ENCODE measurements around the gene MARK1. TPM values are rescaled to one million over a fixed set of nuclear protein-coding genes. Genes with fewer than 3 reads are reported as not detected.

Gene MARK1
- total RNA-seq, 1 experiment from 2014 or later: 13.9 TPM

DNA sequence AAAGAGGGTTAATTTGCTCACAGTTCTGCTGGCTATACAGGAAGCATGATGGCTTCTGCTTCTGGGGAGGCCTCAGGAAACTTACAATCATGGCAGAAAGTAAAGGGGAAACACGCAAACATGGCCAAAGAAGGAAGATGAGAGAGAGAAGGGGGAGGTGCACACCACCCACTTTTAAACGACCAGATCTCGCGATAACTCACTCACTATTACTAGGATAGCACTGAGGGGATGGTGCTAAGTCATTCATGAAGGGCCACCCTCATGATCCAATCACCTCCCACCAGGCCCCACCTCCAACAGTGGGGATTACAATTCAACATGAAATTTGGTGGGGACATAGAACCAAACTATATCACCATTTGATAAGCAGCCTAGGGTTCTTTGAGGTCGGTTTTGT, 159.9 kb downstream of the MARK1 start (continued):
- TF ChIP-seq E2F5 (CRISPR knock-in tag; IDR thresholded peaks at IDR 0.05): no peak
- TF ChIP-seq CBFB (CRISPR knock-in tag; IDR thresholded peaks at IDR 0.05; ENCODE audit: low read depth): no peak
- TF ChIP-seq ZNF281 (CRISPR knock-in tag; IDR thresholded peaks at IDR 0.05): no peak
- TF ChIP-seq FOXJ3 (CRISPR knock-in tag; IDR thresholded peaks at IDR 0.05; ENCODE audit: borderline replicate concordance): no peak
- no peak for TF ChIP-seq ELF4 (CRISPR knock-in tag; IDR thresholded peaks at IDR 0.05; ENCODE audit: low read depth)
- no peak for TF ChIP-seq JAZF1 (CRISPR knock-in tag; IDR thresholded peaks at IDR 0.05)

GRCh38 chr1:220689666-220690065, 161.7 kb downstream of the MARK1 start:
- Mint-ChIP-seq H3K36me3 (no peaks in the 10 kb centered on the region), H3K4me1 (peaks cover 15% of the 10 kb centered on the region), H3K9me3 (no peaks in the 10 kb centered on the region), H3K27me3 (ENCODE audit: low read depth) (peaks cover 28% of the 10 kb centered on the region), H3K4me3 (peak overlapping the region; percentile 93), H3K27ac (no peak overlapping the region)
- no peak for DNase-seq (ENCODE audit: low spot score)
- no peak for ATAC-seq
- ChIA-PET CTCF (interaction anchor here (0.9 to 1.3 kb wide), 3 partner anchors 44 to 87 kb away, joined by 3 to 11 read pairs (median 4); partner anchors contain the start of gene MTARC2), POLR2A (no interaction called here)
- TF ChIP-seq IRF2 (CRISPR knock-in tag; IDR thresholded peaks at IDR 0.05; ENCODE audit: borderline replicate concordance, low read depth) (no peak), ARID4B (CRISPR knock-in tag; IDR thresholded peaks at IDR 0.05; ENCODE audit: borderline replicate concordance) (no peak), CREM (CRISPR knock-in tag; IDR thresholded peaks at IDR 0.05) (no peak), ZNF416 (CRISPR knock-in tag; IDR thresholded peaks at IDR 0.05) (no peak), FOXP1 (CRISPR knock-in tag; IDR thresholded peaks at IDR 0.05; ENCODE audit: borderline replicate concordance) (no peak)
- TF ChIP-seq, protein P1, sequence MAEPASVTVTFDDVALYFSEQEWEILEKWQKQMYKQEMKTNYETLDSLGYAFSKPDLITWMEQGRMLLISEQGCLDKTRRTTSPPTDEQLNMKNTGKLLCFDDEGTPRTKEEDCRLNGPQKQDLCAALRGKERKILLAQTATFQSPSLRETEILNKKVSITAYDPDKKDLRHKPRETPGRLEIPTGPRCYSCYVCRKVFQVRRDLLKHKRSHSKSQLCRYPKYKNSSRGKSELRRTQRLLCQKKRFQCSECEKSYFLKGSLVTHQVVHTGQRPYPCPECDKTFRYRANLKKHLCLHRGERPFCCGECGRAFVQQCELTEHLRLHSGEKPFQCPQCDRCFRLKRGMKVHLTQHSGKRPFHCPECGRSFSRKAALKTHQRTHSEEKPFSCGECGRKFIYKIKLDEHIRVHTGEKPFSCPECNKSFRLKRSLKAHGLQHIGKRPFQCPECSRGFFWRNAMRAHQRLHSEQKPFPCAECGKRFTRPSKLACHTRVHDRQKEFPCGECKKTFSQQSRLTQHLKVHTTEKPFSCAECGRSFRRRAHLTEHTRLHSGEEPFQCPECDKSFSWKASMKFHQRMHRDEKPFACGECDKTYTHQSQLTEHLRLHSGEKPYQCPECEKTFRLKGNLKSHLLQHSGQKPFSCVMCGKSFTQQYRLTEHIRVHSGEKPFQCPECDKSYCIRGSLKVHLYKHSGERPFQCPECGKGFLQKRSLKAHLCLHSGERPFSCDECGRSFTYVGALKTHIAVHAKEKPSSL (CRISPR knock-in tag; conservative IDR thresholded peaks at IDR 0.05): no peak
- TF ChIP-seq, protein P2, sequence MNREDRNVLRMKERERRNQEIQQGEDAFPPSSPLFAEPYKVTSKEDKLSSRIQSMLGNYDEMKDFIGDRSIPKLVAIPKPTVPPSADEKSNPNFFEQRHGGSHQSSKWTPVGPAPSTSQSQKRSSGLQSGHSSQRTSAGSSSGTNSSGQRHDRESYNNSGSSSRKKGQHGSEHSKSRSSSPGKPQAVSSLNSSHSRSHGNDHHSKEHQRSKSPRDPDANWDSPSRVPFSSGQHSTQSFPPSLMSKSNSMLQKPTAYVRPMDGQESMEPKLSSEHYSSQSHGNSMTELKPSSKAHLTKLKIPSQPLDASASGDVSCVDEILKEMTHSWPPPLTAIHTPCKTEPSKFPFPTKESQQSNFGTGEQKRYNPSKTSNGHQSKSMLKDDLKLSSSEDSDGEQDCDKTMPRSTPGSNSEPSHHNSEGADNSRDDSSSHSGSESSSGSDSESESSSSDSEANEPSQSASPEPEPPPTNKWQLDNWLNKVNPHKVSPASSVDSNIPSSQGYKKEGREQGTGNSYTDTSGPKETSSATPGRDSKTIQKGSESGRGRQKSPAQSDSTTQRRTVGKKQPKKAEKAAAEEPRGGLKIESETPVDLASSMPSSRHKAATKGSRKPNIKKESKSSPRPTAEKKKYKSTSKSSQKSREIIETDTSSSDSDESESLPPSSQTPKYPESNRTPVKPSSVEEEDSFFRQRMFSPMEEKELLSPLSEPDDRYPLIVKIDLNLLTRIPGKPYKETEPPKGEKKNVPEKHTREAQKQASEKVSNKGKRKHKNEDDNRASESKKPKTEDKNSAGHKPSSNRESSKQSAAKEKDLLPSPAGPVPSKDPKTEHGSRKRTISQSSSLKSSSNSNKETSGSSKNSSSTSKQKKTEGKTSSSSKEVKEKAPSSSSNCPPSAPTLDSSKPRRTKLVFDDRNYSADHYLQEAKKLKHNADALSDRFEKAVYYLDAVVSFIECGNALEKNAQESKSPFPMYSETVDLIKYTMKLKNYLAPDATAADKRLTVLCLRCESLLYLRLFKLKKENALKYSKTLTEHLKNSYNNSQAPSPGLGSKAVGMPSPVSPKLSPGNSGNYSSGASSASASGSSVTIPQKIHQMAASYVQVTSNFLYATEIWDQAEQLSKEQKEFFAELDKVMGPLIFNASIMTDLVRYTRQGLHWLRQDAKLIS (CRISPR knock-in tag; IDR thresholded peaks at IDR 0.05; ENCODE audit: borderline replicate concordance): peak; percentile 19; the same call in 1 of the 2 replicates

Measured in WTC11 (cell line).